PFSK-1 (cell line): Measurements from ENCODE around the gene GRID1.

Experiments
- FOXP2 ChIP-seq: optimal IDR thresholded peaks from 2 replicates; pipeline ENCODE3; 2011; ENCODE audit warnings: borderline replicate concordance, control low read depth, inconsistent platforms; ENCODE audit not compliant: insufficient read depth; ENCODE audit errors: extremely low read length, extremely low read depth
- POLR2AphosphoS5 ChIP-seq: IDR thresholded peaks from 2 replicates; pipeline ENCODE4 v1.6.1; 2012; ENCODE audit warnings: low read depth, mild to moderate bottlenecking, control low read depth, low read length, moderate library complexity
- SIN3A ChIP-seq: IDR thresholded peaks from 2 replicates; pipeline ENCODE4 v1.6.1; 2012; ENCODE audit warnings: mild to moderate bottlenecking, low read length, moderate library complexity, borderline replicate concordance; ENCODE audit not compliant: insufficient read depth
- TAF1 ChIP-seq: IDR thresholded peaks from 2 replicates; pipeline ENCODE4 v1.6.1; 2012; ENCODE audit warnings: low read length, control low read depth, borderline replicate concordance; ENCODE audit not compliant: insufficient read depth
- TF ChIP-seq, protein P1 (sequence below), 2 experiments: IDR thresholded peaks; 2 replicates each; pipeline versions ENCODE4 v1.6.1 to v1.8.0; 2011 to 2012; ENCODE audit warnings: low read depth in 2 of 2, low read length in 2 of 2, control low read depth in 1 of 2, inconsistent platforms in 1 of 2, mild to moderate bottlenecking in 1 of 2, moderate library complexity in 1 of 2; ENCODE audit not compliant: insufficient read depth in 1 of 2

GRID1 gene

DNA sequence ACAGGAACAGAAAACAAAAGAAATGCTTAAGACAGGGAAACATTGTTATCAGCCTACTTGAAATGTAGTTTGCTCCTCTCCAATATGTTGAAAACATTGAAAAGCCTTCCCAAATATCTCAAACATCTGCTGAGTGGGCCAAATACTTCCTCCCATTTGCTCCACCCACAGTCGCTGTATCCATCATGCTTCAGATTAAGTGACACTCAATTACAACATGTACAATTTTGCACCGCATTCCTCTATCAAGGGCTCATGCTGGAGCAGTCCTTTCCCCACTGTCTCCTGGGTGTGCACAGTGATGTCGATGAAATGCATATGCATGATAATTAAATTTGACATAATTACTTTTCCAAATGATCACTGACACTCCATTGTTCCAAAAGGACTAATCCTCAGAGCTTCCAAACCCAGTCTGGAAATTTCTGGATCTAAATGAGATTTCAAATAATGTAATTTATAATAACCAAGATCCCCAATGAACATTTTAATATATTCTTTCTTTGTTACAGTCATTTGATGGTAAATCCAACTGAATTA, 604.6 kb downstream of the GRID1 start:
- TF ChIP-seq POLR2AphosphoS5 = no peak
- no peak for TF ChIP-seq SIN3A
- no peak for TF ChIP-seq FOXP2
- no peak for TF ChIP-seq TAF1
- TF ChIP-seq, protein P1, sequence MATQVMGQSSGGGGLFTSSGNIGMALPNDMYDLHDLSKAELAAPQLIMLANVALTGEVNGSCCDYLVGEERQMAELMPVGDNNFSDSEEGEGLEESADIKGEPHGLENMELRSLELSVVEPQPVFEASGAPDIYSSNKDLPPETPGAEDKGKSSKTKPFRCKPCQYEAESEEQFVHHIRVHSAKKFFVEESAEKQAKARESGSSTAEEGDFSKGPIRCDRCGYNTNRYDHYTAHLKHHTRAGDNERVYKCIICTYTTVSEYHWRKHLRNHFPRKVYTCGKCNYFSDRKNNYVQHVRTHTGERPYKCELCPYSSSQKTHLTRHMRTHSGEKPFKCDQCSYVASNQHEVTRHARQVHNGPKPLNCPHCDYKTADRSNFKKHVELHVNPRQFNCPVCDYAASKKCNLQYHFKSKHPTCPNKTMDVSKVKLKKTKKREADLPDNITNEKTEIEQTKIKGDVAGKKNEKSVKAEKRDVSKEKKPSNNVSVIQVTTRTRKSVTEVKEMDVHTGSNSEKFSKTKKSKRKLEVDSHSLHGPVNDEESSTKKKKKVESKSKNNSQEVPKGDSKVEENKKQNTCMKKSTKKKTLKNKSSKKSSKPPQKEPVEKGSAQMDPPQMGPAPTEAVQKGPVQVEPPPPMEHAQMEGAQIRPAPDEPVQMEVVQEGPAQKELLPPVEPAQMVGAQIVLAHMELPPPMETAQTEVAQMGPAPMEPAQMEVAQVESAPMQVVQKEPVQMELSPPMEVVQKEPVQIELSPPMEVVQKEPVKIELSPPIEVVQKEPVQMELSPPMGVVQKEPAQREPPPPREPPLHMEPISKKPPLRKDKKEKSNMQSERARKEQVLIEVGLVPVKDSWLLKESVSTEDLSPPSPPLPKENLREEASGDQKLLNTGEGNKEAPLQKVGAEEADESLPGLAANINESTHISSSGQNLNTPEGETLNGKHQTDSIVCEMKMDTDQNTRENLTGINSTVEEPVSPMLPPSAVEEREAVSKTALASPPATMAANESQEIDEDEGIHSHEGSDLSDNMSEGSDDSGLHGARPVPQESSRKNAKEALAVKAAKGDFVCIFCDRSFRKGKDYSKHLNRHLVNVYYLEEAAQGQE (IDR thresholded peaks at IDR 0.05; ENCODE audit: insufficient read depth in 1 of 2, low read depth in 2 of 2, low read length in 2 of 2) = no peak

DNA sequence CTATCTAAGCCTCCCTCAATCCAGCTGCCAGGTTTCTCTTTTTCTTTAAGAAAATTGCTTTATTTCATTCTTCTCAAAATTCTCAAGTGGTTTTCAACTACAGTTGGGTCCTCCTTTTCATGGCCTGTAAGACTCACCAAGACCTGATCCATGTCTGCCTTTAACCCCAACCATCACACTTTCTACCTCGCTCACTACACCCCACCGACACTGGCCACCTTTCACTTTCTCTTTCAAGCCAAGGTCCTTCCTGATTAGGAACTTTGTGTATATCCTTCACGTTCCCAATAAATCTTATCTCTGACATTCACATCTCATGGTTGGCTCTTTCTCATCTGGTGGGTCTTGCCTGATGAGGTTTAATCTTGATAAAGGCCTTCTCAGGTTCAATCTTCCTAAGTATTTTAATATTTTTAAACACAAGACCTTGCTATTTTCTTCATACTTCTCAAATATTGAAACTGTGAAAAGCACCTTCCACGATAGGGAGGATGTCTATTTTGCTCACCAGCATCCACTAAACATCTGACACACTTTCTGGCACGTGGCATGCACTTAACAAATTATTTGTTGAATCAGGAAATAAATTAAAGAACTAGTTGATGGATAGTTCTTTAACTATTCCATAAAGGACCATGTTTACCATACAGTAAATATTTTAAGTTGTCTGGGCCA, 624.8 kb downstream of the GRID1 start:
- TF ChIP-seq TAF1 (no peak), FOXP2 (no peak), POLR2AphosphoS5 (no peak), SIN3A (no peak)

DNA sequence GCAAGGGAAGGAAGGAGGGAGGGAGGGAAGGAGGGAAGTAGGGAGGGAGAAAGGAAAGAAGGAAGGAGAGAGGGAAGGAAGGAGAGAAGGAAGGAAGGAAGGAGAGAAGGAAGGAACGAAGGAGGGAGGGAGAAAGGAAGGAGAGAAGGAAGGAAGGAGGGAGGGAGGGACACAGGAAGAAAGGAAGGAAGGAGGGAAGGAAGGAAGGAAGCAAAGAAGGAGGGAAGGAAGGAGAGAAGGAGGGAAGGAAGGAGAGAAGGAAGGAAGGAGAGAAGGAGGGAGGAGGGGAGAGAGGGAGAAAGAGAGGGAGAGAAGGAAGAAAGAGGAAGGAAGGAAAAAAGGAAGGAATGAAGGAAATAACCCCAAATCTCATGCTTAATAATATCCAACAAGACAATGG, 630.6 kb downstream of the GRID1 start:
- TF ChIP-seq SIN3A (no peak), POLR2AphosphoS5 (no peak), FOXP2 (no peak), TAF1 (no peak)
- TF ChIP-seq, protein P1 (IDR thresholded peaks at IDR 0.05; ENCODE audit: insufficient read depth in 1 of 2, low read depth in 2 of 2, low read length in 2 of 2) = no peak

- TF ChIP-seq TAF1 (no peak), SIN3A (no peak), POLR2AphosphoS5 (no peak), FOXP2 (no peak)
- TF ChIP-seq, protein P1 (IDR thresholded peaks at IDR 0.05; ENCODE audit: insufficient read depth in 1 of 2, low read depth in 2 of 2, low read length in 2 of 2) = no peak
Observed at GRCh38 chr10:85734791-85735190, 631.8 kb downstream of the GRID1 start.

DNA sequence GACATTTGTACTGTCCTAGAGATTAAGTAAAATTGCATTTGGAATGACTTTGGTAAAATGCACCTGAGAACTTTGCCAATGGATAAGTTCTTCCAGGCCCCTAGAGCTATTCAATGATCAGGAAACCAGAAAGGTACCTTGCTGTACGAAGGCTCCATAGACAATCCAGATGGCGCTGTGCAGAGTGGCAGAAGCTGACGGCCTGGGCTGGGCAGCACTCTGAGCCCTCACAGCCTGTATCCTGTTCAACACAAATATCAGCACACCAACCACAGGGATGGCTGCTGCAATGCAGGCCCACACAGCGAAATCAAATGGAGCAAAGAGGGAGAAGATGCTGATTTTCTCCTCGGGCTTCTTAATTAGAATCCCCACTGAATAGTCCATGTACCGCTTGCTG, 642.4 kb downstream of the GRID1 start:
- no peak for TF ChIP-seq FOXP2
- no peak for TF ChIP-seq SIN3A
- TF ChIP-seq, protein P1 (IDR thresholded peaks at IDR 0.05; ENCODE audit: insufficient read depth in 1 of 2, low read depth in 2 of 2, low read length in 2 of 2) = no peak
- no peak for TF ChIP-seq TAF1
- TF ChIP-seq POLR2AphosphoS5 = no peak
